K562 (cell line): Measurements from ENCODE around the gene TBXAS1.

Source experiments
- CHD1 ChIP-seq: fragments of 200-600 bp; sonication (generic); IDR thresholded peaks from one replicate; pipeline ENCODE4 v1.6.1; 2012; ENCODE audit warnings: mild to moderate bottlenecking, moderate library complexity, low read length, inconsistent platforms
- TRIM28 ChIP-seq: fragments of 450-650 bp; IDR thresholded peaks from 2 replicates; pipeline ENCODE4 v1.6.1; 2017

DNA sequence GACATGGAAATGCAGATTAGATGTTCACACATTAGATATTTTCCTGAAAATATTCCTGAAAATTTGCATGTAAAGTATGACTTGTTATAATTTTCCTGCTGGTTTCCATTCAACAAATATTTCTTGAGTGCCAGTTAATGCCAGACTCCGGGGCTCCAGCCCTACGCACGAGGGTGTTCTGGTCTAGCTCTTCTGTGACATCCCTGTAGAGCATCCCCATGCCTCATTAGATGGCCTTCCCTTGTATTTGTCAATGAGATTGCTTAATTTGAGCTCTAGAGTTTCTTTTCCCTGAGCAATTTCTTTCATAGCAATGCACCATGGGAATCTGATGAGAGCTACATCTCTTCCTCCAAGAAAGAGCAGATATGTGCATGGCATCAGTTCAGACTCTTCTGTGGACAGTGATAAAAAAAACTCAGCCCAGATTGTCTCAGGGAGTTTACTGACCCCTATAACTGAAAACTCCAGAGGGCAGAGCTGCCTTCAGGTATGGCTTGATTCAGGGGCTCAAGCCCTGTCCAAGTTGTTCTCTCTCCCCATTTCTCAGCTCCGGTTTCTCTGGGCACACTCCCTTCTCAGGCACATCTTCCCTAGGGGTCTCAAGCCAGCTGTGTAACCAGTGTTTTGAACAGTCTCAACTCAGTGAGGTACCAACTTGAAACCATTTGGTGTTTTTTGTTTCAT lies 137.0 kb downstream of the TBXAS1 start:
- no peak for TF ChIP-seq CHD1
- no peak for TF ChIP-seq TRIM28
